Measurements from ENCODE around the gene RNF26. TPM values are rescaled to one million over a fixed set of nuclear protein-coding genes. Genes with fewer than 3 reads are reported as not detected.
A peak's percentile ranks its signal among the peaks of the same experiment; 100 is the strongest.

RNF26 gene
- total RNA-seq, 1 donor, result 6.2 TPM

DNA sequence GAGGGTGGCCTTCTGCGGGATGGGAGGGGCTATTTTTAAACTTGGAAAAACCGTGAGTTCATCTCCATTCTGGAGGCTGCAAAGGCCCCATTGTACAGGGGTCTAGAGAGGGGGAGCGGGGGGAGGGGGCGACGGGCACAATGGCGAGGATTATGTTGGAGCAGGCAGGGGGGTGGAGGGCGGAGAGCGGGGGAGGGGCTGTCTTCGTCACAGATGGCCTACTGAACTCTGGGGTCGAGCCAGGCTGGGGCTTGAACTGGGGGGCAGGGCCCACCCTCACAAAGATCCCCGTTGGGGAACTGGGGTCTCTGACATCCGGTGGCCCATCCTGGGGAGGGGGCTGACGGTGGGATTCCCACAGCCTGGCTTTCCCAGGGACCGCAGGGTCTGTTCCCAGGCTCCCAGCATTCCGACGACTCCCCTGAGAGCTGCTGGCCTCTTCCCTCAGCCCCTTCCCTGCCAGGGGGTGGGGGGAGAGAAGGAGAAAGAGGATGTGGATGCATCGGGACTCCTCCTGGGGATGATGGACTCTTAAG, 14.0 kb upstream of the RNF26 start:
- H3K27me3 ChIP-seq (ENCODE audit: insufficient read depth, low read length), result peaks cover 33% of the 10 kb centered on the region
- no peak overlapping the region for H3K4me3 ChIP-seq (ENCODE audit: low read length)
- no peaks in the 10 kb centered on the region for H3K9me3 ChIP-seq (ENCODE audit: low read depth, low read length)
- H3K4me1 ChIP-seq (ENCODE audit: insufficient read depth, low read length), result peaks cover 33% of the 10 kb centered on the region

DNA sequence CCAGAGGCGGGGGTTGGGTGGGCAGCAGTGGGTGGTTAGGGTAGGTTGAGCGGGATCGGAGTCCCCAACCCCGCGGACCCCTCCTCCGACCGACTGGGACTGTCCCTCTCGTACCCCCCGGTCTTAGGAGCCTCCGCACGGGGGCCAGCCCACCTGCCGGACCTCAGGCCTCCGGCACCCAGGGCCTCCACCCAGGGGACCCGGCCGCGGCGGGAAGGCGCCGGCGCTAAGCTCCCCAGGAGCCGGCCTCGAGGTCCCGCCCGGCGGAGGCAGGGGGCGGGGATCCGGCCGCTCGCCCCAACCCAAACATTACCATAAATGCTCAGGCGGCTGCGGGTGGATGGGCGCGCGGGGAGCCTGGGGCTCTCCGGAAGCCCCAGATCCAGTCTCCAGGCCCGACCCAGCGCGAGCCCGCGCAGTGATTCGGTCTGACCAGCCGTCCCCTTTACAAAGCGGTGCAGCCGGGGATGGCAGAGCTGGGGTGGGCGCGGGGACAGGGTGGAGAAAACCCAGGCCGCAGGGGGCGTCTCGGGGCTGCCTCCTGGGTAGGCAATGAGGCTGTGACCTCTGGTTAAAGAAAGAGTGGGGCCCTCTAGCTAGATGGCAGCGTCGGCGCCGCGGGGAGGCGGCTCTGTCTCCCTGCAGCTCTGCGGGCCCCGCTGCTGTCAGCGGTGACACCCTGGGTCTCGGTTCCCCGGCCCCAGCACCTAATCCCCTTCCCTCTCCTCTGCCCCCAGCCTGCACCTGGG, 13.4 kb upstream of the RNF26 start:
- Histone ChIP-seq H3K4me1 (ENCODE audit: insufficient read depth, low read length) (peaks cover 27% of the 10 kb centered on the region), H3K4me3 (ENCODE audit: low read length) (peak overlapping the region; percentile 38), H3K27me3 (ENCODE audit: insufficient read depth, low read length) (peaks cover 27% of the 10 kb centered on the region), H3K9me3 (ENCODE audit: low read depth, low read length) (no peaks in the 10 kb centered on the region)

DNA sequence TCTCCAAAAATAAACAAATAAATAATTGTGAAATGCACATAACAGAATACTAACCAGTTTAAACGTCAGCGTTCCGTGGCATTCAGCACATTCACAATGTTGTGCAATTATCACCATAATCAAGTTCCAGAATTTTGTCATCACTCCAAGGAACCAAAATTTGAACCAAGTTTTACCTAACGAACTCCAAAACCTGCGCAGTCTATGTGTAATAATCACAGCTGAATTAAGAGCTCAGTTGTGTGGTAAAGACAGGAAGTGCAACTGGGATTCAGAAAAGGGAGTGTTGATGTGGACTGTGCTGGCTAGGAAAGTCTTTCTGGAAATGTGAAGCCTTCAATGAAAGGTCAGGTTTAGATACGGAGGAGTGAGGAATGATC, 12.0 kb upstream of the RNF26 start:
- Histone ChIP-seq H3K4me3 (ENCODE audit: low read length) (no peak overlapping the region), H3K27me3 (ENCODE audit: insufficient read depth, low read length) (peaks cover 17% of the 10 kb centered on the region), H3K9me3 (ENCODE audit: low read depth, low read length) (no peaks in the 10 kb centered on the region), H3K4me1 (ENCODE audit: insufficient read depth, low read length) (peaks cover 18% of the 10 kb centered on the region)

DNA sequence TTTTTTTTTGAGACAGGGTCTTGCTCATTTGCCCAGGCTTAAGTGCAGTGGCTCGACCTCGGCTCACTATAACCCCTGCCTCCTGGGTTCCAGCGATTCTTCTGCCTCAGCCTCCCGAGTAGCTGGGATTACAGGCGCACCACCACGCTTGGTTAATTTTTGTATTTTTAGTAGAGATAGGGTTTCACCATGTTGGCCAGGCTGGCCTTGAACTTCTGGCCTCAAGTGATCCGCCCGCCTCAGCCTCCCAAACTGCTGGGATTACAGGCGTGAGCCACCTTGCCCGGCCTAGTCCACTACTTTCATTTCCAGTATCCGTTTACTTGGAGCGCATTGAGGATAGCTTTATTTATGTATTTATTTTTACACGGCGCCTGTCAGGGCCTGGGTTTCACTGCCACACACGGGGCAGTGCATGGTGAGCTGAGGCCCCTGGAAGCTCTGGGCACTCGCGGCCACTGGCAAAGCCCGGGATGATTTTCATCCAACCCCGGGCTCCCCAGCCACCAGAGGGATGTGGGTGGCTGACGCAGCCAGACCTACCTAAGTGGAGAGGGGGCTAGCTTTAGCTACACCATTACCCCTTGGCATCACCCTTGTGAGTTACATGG, 11.3 kb upstream of the RNF26 start:
- no peaks in the 10 kb centered on the region for H3K9me3 ChIP-seq (ENCODE audit: low read depth, low read length)
- peaks cover 18% of the 10 kb centered on the region for H3K4me1 ChIP-seq (ENCODE audit: insufficient read depth, low read length)

DNA sequence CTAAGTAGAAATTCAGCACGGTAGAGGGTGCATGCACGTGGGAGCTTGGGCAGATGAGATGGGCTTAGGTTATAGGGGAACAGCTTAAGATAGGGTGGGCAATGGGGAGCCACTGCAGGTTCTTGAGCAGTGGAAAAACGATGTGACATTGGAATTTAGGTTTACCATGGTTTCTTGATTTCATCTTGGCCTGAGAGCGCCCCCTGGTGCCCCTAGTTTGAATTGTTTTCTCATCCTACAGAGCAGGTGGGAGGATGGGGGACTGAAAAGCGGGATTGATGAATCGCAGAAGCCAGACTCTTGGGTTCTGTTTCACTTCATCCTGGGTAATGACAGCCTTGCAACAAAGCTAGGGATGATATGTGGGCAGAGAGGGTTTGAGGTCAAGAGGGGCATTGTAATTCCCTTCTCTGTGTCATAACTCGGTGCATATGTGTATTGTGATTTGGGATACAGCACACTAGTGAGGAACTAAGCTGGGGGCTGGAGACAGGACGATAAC, 10.7 kb upstream of the RNF26 start:
- Histone ChIP-seq H3K4me3 (ENCODE audit: low read length) (no peak overlapping the region), H3K9me3 (ENCODE audit: low read depth, low read length) (no peaks in the 10 kb centered on the region), H3K27me3 (ENCODE audit: insufficient read depth, low read length) (peaks cover 7% of the 10 kb centered on the region), H3K4me1 (ENCODE audit: insufficient read depth, low read length) (peaks cover 18% of the 10 kb centered on the region)

More for the DNA sequence above, 11.3 kb upstream of the RNF26 start:
- Histone ChIP-seq H3K27me3 (ENCODE audit: insufficient read depth, low read length) (peaks cover 10% of the 10 kb centered on the region), H3K4me3 (ENCODE audit: low read length) (no peak overlapping the region)

DNA sequence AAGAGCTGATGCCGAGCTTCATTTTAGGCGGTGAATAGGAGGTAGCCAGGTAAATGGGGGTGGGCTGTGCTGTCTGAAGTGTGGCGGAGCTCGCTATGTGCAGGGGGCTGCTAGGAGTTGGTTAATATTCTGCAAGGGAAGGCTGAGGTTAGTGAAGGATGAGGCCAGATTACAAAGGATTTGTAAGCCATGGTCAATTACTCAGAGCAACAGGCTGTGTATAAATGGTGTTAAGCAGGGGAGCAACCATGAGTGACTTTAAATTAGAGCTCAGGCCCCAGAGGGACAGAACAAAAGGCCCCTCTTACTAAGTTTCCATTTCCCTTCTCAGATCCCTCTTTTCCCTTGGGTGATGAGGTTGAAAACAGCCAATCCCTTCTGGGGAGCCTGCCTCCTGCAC, 10.1 kb upstream of the RNF26 start:
- Histone ChIP-seq H3K4me1 (ENCODE audit: insufficient read depth, low read length) (peaks cover 18% of the 10 kb centered on the region), H3K27me3 (ENCODE audit: insufficient read depth, low read length) (peaks cover 5% of the 10 kb centered on the region), H3K9me3 (ENCODE audit: low read depth, low read length) (no peaks in the 10 kb centered on the region), H3K4me3 (ENCODE audit: low read length) (no peak overlapping the region)

DNA sequence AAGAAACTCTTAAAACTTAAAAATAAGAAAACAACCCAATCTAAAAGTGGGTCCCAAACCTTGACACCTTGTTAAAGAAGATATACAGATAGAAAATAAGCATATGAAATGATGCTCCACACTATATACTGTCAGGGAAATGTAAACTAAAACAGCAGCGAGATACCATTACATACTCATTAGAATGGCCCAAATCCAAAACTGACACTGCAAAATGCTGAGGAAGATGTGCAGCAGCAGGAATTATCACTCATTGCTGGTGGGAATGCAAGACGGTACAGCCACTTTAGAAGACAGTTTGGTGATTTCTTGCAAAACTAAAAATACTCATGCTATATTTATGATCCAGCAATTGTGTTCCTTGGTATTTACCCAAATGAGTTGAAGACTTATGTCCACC, 5.0 kb upstream of the RNF26 start:
- Histone ChIP-seq H3K4me3 (ENCODE audit: low read length) (no peak overlapping the region), H3K9me3 (ENCODE audit: low read depth, low read length) (no peaks in the 10 kb centered on the region), H3K27me3 (ENCODE audit: insufficient read depth, low read length) (no peaks in the 10 kb centered on the region), H3K4me1 (ENCODE audit: insufficient read depth, low read length) (peaks cover 7% of the 10 kb centered on the region)

DNA sequence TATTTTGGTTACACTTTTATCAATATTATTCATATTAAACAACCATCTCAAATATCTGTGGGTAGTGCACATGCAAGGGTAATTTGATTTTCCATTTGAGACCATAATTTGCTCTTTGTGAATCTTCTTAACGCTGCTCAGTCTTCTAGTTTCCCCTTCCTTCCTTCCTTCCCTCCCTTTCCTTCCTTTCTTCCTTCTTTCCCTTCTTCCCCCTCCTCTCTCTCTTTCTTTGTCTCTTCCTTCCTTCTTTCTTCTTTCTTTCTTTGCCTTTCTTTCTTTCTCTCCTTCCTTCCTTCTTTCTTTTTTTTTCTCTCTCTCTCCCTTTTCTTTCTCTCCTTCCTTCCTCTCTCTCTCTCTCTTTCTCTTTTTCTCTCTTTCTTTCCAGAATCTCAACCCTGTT, 4.1 kb upstream of the RNF26 start:
- Histone ChIP-seq H3K27me3 (ENCODE audit: insufficient read depth, low read length) (no peaks in the 10 kb centered on the region), H3K4me1 (ENCODE audit: insufficient read depth, low read length) (peaks cover 13% of the 10 kb centered on the region), H3K4me3 (ENCODE audit: low read length) (no peak overlapping the region), H3K9me3 (ENCODE audit: low read depth, low read length) (no peaks in the 10 kb centered on the region)

DNA sequence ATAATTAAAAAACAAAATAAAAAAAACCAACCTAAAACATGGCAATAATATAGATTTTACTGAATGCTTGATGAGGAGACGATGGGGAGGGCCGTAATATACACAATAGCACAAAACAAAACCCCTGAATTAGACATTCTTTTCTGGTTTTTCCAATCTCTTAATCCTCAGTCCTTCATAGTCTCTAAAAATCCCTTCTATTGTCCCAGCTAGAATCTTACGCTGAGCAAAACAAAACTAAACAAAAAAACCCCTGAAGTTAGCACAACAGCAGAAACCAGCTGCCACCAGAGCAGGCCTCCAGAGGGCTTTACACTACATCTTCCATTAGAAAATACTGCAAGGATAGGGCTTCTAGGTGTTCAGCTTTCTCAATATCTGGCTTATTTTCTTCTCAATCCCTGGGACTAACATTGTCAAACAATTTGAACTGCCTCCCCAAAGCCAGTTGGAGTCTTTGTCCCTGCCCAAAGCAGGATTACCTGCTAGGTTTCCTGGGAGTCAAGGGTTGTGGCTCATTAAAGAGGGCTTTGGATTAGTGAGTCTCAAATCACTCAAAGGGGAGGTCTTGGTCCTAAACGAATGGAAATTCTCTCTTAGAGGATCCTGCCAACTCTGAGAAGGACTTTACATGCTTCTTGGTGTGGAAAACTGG, 2.1 kb upstream of the RNF26 start:
- H3K4me3 ChIP-seq (ENCODE audit: low read length), result no peak overlapping the region
- peaks cover 17% of the 10 kb centered on the region for H3K4me1 ChIP-seq (ENCODE audit: insufficient read depth, low read length)
- no peaks in the 10 kb centered on the region for H3K9me3 ChIP-seq (ENCODE audit: low read depth, low read length)
- no peaks in the 10 kb centered on the region for H3K27me3 ChIP-seq (ENCODE audit: insufficient read depth, low read length)

DNA sequence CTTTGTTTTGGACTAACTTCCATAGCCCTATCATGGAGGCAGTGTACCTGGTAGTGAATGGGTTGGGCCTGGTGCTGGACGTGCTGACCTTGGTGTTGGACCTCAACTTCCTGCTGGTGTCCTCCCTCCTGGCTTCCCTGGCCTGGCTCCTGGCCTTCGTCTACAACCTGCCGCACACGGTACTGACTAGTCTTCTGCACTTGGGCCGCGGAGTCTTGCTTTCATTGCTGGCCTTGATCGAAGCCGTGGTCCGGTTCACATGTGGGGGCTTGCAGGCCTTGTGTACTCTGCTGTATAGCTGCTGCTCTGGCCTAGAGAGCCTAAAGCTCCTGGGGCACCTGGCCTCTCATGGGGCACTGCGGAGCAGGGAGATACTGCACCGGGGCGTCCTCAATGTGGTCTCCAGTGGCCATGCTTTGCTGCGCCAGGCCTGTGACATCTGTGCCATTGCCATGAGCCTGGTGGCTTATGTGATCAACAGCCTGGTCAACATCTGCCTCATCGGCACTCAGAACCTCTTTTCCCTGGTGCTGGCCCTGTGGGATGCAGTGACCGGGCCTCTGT, 846 bp downstream of the RNF26 start:
- no peaks in the 10 kb centered on the region for H3K9me3 ChIP-seq (ENCODE audit: low read depth, low read length)
- peak overlapping the region; percentile 81 for H3K4me3 ChIP-seq (ENCODE audit: low read length)
- peaks cover 16% of the 10 kb centered on the region for H3K27me3 ChIP-seq (ENCODE audit: insufficient read depth, low read length)
- peaks cover 32% of the 10 kb centered on the region for H3K4me1 ChIP-seq (ENCODE audit: insufficient read depth, low read length)

DNA sequence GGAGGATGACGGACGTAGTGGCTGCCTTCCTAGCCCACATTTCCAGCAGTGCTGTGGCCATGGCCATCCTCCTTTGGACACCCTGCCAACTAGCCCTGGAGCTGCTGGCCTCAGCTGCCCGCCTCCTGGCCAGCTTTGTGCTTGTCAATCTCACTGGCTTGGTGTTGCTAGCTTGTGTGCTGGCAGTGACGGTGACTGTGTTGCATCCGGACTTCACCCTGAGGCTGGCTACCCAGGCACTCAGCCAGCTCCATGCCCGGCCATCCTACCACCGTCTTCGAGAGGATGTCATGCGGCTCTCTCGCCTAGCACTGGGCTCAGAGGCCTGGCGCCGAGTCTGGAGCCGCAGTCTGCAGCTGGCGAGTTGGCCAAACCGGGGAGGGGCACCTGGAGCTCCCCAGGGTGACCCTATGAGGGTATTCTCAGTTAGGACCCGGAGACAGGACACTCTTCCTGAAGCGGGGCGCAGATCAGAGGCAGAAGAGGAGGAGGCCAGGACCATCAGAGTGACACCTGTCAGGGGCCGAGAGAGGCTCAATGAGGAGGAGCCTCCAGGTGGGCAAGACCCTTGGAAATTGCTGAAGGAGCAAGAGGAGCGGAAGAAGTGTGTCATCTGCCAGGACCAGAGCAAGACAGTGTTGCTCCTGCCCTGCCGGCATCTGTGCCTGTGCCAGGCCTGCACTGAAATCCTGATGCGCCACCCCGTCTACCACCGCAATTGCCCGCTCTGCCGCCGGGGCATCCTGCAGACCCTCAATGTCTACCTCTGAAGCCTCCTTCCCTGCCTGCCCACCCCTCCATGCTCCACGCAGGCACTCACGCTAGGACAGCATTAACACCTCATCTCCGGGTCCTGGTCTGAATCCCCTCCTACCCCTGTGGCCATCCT, 1.6 kb downstream of the RNF26 start:
- no peak overlapping the region for H3K4me3 ChIP-seq (ENCODE audit: low read length)
- peaks cover 20% of the 10 kb centered on the region for H3K27me3 ChIP-seq (ENCODE audit: insufficient read depth, low read length)
- H3K4me1 ChIP-seq (ENCODE audit: insufficient read depth, low read length), result peaks cover 37% of the 10 kb centered on the region
- H3K9me3 ChIP-seq (ENCODE audit: low read depth, low read length), result no peaks in the 10 kb centered on the region

DNA sequence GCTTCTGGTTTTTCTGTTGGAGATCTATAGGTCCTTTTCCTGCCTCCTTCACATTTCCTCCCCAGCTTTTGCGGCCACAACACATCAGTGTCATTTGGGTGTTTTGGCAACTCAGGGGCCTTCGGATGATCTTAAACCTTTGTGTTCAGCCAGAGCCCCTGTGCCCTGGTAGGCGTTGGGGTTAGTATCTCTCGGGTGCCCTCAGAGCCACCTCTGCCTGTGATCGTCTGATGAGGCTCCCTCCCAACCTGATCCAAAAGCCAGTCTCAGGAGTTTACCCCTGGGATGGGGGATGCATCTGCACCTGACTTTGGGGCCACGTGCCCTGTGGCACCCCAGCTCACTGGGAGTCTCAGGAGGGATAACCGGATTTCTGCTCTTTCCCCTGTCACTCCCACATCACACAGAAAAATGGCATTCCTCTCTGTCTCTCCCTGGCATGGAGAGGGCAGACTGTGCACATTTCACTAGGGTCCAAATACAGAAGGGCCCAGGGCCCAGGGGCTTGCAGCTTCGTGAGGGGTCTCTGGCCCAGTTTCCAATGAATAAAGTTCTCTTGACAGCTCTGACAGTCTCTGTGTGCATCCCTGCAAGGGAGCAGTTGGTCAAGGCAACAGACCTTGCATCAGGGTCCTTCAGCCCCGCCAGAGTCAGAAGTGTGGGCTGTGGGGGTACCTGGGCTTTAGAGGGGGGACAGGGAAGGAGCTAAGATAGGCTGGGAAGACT, 2.6 kb downstream of the RNF26 start:
- no peak overlapping the region for H3K4me3 ChIP-seq (ENCODE audit: low read length)
- peaks cover 43% of the 10 kb centered on the region for H3K4me1 ChIP-seq (ENCODE audit: insufficient read depth, low read length)
- H3K9me3 ChIP-seq (ENCODE audit: low read depth, low read length), result no peaks in the 10 kb centered on the region
- peaks cover 29% of the 10 kb centered on the region for H3K27me3 ChIP-seq (ENCODE audit: insufficient read depth, low read length)

DNA sequence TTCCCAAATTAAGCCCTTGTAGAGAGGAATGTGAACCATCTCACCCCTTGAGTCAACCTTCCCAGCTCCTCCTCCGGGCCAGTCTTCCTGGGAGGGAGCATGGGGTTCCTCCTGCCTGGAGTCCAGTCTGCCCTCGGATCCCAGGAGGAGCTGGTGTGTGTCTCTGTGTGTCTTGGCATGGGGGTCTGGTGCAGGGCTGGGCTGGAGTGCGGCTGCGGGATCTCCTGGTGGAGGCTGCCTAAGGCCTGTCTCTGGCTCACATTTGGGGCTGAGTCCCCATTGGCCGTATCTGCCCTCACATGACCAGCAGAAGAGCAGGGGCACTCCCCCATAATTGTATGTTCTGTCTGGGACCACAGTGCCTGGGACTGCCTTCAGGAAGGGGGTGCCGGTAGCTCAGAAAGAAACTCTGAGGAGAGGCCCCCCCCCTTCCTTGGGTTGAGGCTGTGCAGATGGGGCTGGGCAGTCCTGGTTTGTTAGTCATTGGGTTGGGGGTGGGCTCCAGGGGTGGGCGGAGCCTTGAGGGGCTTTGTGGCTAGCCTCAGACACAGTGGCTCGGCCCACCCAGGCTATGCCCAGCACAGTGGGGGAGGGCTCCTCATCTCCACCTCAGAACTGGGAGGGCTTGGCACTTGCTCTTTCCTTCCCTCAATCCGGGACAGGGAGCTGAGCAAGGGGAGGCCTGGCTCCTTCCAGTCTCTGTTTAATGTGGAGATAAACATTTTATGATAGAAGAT, 3.4 kb downstream of the RNF26 start:
- no peaks in the 10 kb centered on the region for H3K9me3 ChIP-seq (ENCODE audit: low read depth, low read length)
- H3K4me1 ChIP-seq (ENCODE audit: insufficient read depth, low read length), result peaks cover 43% of the 10 kb centered on the region
- H3K27me3 ChIP-seq (ENCODE audit: insufficient read depth, low read length), result peaks cover 31% of the 10 kb centered on the region
- no peak overlapping the region for H3K4me3 ChIP-seq (ENCODE audit: low read length)
